G401 (cell line): Measurements from ENCODE around the gene IMPDH1. TPM values are rescaled to one million over a fixed set of nuclear protein-coding genes. Genes with fewer than 3 reads are reported as not detected.

Source experiments
- DNase-seq: peaks from one replicate; pipeline ENCODE4 v3.0.0-alpha.2; 2015; ENCODE audit warnings: low spot score
- in situ Hi-C: cut with HindIII; loops from 2 replicates; pipeline ENCODE4 v1.10.0; 2016; ENCODE audit warnings: low sequenced_read_pairs, mixed read lengths
- total RNA-seq: library from RNA; depleted of rRNA; stranded (reverse); fragments of >200 nt; shearing (Covaris generic); gene quantifications from 2 replicates; pipeline ENCODE4 v1.2.3, GENCODE V29; 2014

The IMPDH1 gene
- total RNA-seq, 1 experiment from 2014 or later: 67.9 TPM

DNA sequence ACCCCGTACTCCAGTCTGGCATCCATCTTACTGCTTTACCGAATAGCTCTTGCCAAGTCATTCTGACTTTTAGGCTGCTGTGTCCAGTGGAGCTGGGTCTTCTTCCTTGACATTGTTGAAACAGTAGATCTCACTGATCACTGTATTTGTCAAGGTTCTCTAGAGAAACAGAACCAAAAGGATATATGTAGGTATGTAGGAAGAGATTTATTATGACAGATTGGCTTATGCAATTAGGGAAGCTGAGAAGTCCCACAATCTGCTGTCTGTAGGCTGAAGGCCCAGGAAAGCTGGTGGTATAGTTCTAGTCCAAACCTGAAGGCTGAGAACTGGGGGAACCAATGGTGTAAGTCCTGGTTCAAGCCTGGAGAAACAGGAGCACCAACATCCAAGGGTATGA is 36.2 kb downstream of the IMPDH1 start:
- in situ Hi-C loops: no loop called here
- DNase-seq: no peak

DNA sequence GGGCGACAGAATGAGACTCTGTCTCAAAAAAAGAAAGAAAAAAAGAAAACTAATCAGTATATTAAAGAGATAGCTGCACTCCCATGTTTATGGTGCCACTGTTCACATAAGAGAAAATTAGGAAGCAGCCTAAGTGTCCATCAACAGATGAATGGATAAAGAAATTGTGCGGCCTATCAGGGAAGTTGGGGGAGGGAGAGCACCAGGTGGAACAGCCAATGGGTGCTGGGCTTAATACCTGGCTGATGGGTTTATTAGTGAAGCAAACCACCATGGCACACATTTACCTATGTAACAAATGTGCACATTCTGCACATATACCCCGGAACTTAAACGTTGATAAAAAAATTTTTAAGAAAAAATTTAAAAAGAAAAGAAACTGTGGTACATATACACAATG is 39.3 kb downstream of the IMPDH1 start:
- in situ Hi-C loops: no loop called here
- no peak for DNase-seq

DNA sequence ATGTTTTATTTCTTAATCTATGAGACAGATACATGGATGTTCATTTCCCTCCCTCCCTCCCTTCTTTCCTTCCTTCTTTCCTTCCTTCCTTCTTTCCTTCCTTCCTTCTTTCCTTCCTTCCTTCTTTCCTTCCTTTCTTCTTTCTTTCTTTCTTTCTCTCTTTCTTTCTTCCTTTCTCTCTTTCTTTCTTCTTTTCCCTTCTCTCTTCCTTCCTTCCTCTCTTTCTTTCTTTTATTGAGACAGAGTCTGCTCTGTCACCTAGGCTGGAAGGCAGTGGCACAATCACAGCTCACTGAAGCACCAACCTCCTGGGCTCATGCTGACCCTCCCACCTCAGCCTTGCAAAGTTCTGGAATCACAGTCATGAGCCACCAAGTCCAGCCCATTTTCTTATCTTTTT is 42.8 kb downstream of the IMPDH1 start:
- DNase-seq: no peak
- in situ Hi-C loops: no loop called here

DNA sequence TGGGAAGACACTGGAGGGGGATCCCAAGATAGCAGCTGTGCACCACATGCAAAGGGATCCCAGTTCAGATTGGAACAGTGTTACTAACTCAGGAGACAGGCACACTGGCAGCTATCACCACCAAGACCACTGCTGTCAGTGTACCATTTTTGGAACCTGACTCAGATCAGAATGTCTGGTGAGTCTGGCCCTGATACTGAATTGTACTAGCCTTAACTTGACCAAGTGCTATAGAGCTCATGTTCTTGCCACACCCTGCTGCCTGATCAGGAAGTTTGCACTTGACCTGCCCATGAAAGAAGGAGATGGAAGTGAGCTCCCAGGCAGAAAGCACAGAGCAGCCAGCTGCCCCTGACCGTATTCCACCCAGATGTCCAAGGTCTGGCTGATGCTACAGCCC is 43.5 kb downstream of the IMPDH1 start:
- DNase-seq: no peak

DNA sequence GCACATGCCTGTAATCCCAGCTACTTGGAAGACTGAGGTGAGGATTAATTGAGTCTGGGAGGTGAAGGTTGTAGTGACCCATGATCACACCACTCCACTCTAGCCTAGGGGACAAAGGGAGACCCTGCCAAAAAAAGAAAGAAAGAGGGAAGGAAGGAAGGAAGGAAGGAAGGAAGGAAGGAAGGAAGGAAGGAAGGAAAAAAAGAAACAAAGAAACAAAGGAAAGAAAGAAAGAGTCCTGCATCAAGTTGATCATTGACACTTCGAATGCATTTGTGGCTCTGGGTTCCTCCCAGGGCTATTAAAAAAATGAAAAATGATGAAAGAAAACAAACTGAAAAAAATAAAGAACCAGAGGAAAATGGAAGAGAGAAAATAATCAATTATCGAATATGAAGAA is 44.4 kb downstream of the IMPDH1 start:
- in situ Hi-C loops: no loop called here
- DNase-seq: no peak

More for the DNA sequence above, 43.5 kb downstream of the IMPDH1 start:
- in situ Hi-C loops: no loop called here

DNA sequence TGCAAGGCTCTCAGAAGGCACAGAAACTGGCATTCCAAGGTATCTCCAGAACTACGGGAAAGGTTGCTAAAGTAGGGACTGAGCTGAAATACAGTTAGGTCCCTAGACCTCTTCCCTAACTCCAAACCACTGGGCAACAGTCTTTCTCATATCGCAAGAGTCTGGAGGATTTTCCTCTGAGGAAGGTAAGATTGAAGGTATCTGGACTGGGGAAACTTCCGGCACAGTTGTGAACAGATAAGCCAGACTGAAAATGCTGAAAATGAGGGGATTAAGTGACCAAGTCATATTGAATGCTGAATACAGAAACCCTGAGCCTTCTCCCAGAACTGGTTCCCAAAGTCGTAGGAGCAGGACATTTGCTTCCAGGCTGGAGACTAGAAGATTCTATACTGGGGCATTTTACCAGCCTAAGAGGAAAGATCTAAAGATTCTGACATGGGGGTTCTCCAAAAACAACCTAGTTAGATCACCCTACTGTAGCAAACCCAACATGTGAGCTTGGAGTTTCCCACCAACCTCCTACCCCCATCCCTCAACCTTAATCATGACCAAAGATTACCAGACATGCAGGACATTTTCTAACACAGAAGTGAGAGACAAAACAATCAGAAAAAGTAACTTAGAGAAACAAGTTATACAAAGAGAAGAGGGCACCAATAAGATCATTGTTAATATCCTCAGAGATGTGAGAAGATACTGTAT is 45.5 kb downstream of the IMPDH1 start:
- DNase-seq: no peak
- in situ Hi-C loops: no loop called here

DNA sequence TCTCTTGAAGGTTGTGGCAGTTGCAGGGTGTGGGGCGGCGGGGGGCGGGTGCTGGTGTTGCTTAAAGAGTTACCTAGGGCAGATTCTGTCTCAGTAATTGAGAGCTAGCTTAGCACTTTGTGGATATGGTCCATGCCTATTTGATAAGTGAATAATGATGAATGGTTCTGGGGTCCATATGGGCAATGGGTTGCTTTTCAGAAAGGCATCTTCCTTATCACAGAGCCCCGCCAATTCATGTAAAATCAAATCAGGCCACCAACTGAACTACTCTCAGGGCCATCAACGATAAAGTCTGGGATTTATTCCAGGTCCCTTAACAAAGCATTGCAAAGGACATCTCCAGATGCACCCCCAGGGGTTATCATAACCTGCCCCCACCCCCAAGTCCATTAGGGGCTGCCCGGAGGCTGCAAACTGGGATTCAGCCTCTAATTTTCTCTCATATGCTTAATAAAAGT is 46.5 kb downstream of the IMPDH1 start:
- in situ Hi-C loops: no loop called here
- no peak for DNase-seq

DNA sequence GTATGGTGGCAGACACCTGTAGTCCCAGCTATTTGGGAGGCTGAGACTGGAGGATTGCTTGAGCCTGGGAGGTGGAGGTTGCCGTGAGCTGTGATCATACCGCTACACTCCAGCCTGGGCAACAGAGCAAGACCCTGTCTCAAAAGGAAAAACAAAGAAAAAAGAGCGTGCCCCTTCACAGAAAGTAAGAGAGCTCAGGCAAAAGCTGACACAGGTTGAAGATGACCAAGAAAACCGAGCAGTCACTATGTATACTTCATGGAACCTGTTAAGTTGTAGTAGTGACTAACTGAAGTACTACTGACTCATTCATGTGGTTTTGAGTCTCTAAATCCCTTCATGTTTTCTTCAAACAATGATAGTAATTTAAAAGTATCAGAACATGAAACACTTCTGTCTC is 47.1 kb downstream of the IMPDH1 start:
- in situ Hi-C loops: no loop called here
- no peak for DNase-seq

DNA sequence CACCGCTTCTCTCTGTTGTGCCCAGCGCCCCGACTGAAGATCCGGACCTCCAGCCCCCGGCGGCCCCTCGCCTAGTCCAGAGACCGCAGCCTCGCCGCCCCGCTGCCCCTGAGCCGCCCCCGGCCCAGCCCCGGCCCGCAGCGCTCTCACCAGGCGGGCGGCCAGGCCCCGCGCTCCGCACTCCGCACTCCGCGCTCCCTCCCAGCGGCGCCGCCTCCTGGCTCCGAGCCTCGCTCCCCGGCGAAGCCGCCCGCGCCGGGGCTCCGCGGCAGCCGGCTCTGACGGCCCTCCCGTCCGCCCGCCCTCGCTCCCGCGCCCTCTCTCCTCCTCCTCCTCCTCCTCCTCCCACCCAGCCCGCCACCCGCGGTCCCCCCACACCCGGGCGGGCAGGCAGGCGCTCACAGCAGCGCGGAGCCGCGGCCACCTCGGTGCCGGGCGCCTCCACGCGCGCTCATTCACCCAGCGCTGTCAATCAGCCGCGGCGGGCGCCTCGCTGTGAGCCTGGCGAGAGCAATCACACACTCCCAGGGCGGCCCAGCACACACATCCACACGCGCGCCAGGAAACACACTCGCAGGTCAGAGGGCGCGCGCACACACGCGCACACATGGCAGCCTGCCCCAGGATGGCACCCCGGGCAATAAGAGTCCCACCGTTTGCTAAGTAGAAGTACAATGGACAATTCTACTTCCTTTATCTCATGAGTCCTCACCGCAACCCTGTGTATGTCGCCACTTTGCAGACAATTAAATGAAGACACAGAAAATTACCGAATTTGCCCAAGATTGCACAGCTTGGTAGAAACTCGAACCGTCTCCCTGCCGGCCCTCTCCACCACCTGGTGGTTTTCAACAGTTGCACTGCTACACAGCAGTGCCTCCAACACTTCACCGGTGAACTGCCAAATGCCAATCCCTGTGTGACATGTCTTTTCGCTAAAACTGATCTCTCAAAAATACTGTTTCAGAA is 48.1 kb downstream of the IMPDH1 start, which contains the start of gene PRRT4:
TSS of gene PRRT4 (minus strand) at position 280 of the 969 bp plus-strand sequence.
- peak; percentile 51 for DNase-seq
- in situ Hi-C loops: no loop called here

DNA sequence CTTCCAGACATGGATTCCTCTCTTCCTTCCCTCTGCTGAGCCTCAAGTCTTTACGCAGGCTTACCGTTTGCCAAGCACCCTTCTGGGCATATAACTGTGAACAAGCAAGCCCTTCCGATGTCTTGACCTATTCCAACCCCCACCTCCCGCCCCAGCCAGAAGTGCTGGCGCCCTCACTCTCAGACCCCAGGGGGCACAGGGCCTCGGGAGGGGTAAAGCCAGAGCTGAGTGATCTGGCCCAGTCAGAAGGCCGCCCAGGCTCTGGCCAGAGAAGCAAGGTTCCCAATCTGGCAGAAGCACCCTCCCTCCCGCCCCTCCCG is 49.5 kb downstream of the IMPDH1 start:
- in situ Hi-C loops: no loop called here
- peak; percentile 27 for DNase-seq

DNA sequence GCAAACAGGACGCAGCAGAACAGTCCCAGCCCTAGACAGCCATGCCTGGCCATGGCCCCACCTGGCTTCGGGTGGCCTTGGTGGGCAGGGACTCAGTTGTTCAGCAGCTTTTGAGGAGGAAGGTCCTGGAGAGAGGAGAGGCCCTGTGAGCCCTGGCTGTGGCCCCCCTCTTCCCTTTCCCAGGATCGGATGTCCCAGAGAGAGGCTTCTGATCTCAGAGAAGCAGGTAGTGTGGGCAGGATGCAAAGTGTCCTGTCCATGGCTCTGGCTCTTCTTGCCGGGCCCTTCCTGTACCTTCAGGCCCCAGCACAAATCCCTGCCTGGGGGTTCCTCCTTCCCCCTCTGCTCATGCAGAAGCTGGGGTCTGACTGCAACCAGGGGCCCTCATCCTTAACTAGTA is 49.8 kb downstream of the IMPDH1 start:
- in situ Hi-C loops: no loop called here
- DNase-seq: no peak

DNA sequence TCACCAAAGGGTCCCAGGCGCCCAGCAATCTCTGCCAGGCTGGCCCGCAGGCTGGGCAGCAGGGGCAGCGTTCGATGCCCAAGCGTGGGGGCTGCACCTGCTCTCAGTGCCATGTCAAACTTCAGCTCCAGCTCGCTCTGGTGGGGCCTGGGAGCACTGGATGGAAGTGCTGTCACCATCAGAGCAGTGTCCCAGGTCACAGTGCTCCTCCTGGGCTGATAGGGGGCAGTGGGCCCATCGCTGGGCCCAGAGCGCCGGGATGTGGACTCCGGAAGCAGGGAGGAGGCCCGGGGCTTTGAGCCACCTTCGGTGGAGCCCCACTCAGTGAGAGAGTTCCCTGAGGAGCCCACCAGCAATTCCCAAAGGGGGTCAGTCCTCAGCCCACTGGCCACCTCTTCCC is 50.4 kb downstream of the IMPDH1 start:
- in situ Hi-C loops: no loop called here
- DNase-seq: no peak

DNA sequence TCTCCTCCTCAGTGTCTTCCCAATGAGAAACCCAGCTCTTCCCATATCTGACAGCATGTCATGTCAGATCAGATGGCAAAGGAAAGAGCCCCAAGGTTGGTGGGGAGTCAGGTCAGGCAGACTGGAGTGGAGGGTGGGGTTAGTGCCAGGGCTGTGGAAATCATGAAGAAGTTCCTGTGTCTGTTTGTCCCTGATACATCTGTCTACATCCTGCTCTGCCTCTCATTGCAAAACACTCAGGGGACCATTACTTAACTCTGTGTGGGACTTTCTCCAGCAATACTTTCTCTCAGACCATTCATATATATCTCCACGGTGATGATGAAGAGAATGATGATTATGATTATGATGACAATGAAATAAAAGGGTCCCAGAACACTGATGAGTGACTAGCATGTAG is 51.5 kb downstream of the IMPDH1 start:
- in situ Hi-C loops: no loop called here
- DNase-seq: no peak

DNA sequence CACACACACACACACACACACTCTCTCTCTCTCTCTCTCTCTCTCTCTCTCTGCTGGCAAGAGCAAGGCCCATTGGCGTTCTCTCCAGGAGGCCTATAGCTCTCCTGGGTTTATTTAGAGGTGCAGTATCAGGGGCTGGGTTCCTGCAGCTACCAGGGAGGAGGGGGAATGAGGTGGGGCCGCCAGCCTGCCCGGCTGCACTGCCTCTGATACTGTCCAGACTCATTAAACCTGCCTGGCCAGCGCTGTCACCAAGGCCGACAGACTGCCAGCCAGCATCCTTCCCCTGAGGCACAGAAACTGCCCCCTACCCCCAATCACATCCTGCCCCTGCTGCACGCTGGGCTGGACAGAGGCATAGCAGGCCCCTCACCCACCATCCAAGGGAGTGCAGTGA is 52.6 kb downstream of the IMPDH1 start:
- in situ Hi-C loops: no loop called here
- DNase-seq: no peak

DNA sequence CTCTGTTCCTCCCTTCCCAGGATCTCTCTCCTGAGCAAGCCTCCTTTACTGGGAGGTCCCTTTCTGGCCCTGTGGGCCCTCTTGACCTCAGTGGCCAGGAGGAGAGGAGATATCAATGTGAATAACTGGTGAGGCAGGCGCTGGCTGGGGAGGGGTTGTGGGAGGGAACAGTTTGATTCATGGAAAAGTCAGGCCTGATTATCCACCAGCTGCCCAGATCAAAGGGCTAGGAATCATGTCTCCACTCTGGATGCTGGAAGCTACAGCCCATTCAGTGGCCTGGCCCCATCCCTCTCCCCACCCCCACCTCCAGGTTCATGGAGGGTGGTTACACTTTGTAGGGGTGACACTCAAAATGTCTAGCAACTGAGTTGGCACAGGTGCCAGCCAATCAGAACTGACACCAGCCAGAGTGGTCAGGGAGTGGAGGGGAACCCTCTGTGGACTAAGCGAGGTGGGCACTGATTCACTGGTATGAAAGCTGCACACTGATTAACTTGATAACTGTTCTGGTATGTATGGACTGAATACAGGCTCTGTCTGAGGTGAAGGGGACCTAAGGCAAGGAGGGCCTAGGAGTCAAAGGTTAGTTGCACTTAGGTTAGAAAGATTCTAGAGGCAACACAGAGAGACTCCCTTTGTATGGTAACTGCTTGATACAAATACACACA is 53.1 kb downstream of the IMPDH1 start:
- in situ Hi-C loops: no loop called here
- DNase-seq: no peak

DNA sequence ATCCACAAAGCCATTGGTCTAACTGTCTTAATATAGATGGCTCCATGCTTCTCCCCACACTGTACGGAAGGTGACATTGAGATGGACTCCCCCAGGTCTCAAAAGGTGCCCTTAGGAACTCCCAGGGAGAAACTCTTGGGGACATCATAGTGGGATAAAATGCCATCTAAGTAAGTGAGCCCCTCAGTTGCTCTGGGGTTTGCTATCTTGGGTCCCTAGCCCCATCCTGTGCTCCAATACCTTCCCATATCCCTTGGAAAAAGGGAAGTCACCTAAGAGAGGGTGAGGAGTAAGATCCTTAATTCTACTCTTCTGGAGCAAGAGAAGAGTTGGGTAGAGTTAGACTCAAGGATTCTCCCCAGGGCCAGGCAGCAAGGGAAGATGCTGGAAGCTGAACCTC is 56.2 kb downstream of the IMPDH1 start:
- in situ Hi-C loops: no loop called here
- no peak for DNase-seq

DNA sequence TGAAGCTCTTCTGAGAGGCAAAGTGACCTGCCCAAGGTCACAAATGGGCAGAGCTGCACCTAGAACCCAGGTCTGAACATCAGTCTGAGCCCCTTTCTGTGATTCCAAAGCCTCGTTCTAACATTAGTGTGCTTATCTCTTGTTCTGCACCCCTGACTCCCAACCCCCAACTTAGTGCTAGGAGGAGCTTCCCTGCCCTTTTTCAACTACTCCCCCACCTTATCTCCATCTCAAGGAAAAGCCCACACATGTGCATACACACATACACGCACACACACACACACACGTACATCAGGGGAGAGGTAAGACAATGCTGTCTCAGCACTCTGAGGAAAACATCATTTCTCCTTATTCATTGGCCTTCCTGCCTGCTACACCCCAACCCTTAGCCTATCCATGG is 56.6 kb downstream of the IMPDH1 start:
- no peak for DNase-seq
- in situ Hi-C loops: no loop called here

DNA sequence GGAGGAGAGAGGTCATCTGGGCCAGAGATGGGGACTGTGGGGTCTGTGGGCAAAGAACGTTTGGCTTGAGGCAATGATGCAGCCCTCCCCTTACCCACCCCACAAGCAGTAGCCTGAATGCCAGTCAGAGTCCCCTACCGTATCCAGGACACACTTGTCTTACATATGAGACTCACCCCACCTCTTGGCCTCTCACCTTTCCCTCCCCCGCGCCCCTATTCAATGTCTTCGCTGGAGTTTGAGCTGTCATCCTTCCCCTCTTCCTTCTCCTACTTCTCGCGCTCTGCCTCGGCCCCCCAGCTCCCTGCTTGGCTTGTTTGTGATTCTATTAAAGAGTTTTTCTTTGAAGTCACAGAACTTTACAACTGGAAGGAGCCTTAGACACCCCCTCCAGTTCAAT is 57.1 kb downstream of the IMPDH1 start:
- in situ Hi-C loops: no loop called here
- no peak for DNase-seq

DNA sequence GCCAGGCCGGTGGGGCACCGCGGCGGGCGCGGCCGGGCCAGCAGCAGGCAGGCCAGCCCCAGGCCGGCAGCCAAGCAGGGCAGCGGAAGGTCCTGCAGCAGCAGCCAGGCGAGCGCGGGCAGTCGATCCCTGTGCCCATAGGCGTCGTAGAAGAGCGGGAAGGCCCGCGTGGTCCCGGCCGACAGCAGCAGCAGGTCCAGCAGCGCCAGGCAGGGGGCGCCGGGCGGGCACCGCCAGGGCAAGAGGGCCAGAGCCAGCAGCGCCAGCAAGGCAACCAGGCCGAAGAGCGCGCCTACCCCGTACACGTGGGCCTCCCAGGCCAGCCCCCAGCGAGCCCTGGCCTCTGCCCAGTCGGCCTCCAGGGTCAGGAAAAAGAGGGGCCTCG is 57.6 kb downstream of the IMPDH1 start:
- DNase-seq: peak; percentile 35
- in situ Hi-C loops: no loop called here
